Measurements from ENCODE around the gene CCDC24.
A peak's percentile ranks its signal among the peaks of the same experiment; 100 is the strongest.

Gene CCDC24

GRCh38 chr1:43968348-43968948, 23.0 kb upstream of the CCDC24 start:
- peaks cover 3% of the 10 kb centered on the region for H3F3A ChIP-seq (ENCODE audit: insufficient read depth, low read length)
- no peak overlapping the region for H3K4me3 ChIP-seq (ENCODE audit: low read length)
- H3K36me3 ChIP-seq (replicated peaks; ENCODE audit: insufficient read depth, low read length): no peaks in the 10 kb centered on the region
- H2AFZ ChIP-seq (ENCODE audit: low read length): no peak overlapping the region
- H3K27ac ChIP-seq (ENCODE audit: low read length): no peak overlapping the region
- H3K9me2 ChIP-seq (replicated peaks; ENCODE audit: insufficient read depth, low read length): no peaks in the 10 kb centered on the region
- TF ChIP-seq CTCF (IDR thresholded peaks at IDR 0.05; ENCODE audit: low read length) (no peak), EZH2 (optimal IDR thresholded peaks at IDR 0.05; ENCODE audit: low read depth, low read length) (no peak), EZH2phosphoT487 (IDR thresholded peaks at IDR 0.05; ENCODE audit: low read length) (no peak)
- peaks cover 15% of the 10 kb centered on the region for H3K4me1 ChIP-seq (ENCODE audit: low read length)
- no peaks in the 10 kb centered on the region for H3K9me3 ChIP-seq (replicated peaks; ENCODE audit: insufficient read depth, low read length)
- no peaks in the 10 kb centered on the region for H3K27me3 ChIP-seq (replicated peaks; ENCODE audit: insufficient read depth, low read length)
- H4K20me1 ChIP-seq (ENCODE audit: insufficient read depth, low read length): no peaks in the 10 kb centered on the region
- no peak overlapping the region for H3K4me2 ChIP-seq (ENCODE audit: low read depth, low read length)
- DNase-seq: peak; percentile 51
- peaks cover 20% of the 10 kb centered on the region for H3K79me2 ChIP-seq (ENCODE audit: low read length)
- H3K9ac ChIP-seq (ENCODE audit: low read length): no peak overlapping the region

GRCh38 chr1:43969416-43969745, 22.0 kb upstream of the CCDC24 start:
- H3K4me3 ChIP-seq (ENCODE audit: low read length): peak overlapping the region; percentile 38; the same call in 1 of the 2 replicates
- no peak overlapping the region for H3K9ac ChIP-seq (ENCODE audit: low read length)
- no peaks in the 10 kb centered on the region for H3K27me3 ChIP-seq (replicated peaks; ENCODE audit: insufficient read depth, low read length)
- no peak overlapping the region for H3K27ac ChIP-seq (ENCODE audit: low read length)
- peaks cover 20% of the 10 kb centered on the region for H3K4me1 ChIP-seq (ENCODE audit: low read length)
- TF ChIP-seq EZH2 (optimal IDR thresholded peaks at IDR 0.05; ENCODE audit: low read depth, low read length): no peak
- no peak for TF ChIP-seq EZH2phosphoT487 (IDR thresholded peaks at IDR 0.05; ENCODE audit: low read length)
- no peak for TF ChIP-seq CTCF (IDR thresholded peaks at IDR 0.05; ENCODE audit: low read length)
- DNase-seq: no peak
- H4K20me1 ChIP-seq (ENCODE audit: insufficient read depth, low read length): no peaks in the 10 kb centered on the region
- H2AFZ ChIP-seq (ENCODE audit: low read length): peak overlapping the region; percentile 42; the same call in 1 of the 2 replicates
- H3K9me2 ChIP-seq (replicated peaks; ENCODE audit: insufficient read depth, low read length): no peaks in the 10 kb centered on the region
- no peaks in the 10 kb centered on the region for H3K9me3 ChIP-seq (replicated peaks; ENCODE audit: insufficient read depth, low read length)
- H3K4me2 ChIP-seq (ENCODE audit: low read depth, low read length): peak overlapping the region; percentile 81
- H3F3A ChIP-seq (ENCODE audit: insufficient read depth, low read length): peaks cover 12% of the 10 kb centered on the region
- H3K79me2 ChIP-seq (ENCODE audit: low read length): peaks cover 20% of the 10 kb centered on the region
- H3K36me3 ChIP-seq (replicated peaks; ENCODE audit: insufficient read depth, low read length): no peaks in the 10 kb centered on the region

- Histone ChIP-seq H3K27me3 (replicated peaks; ENCODE audit: insufficient read depth, low read length) (no peaks in the 10 kb centered on the region), H3K4me3 (ENCODE audit: low read length) (peak within 1 kb of the TSS; percentile 99), H4K20me1 (ENCODE audit: insufficient read depth, low read length) (no peaks in the 10 kb centered on the region), H3K9ac (ENCODE audit: low read length) (peak within 1 kb of the TSS; percentile 88), H2AFZ (ENCODE audit: low read length) (peak within 1 kb of the TSS; percentile 92), H3K9me3 (replicated peaks; ENCODE audit: insufficient read depth, low read length) (no peaks in the 10 kb centered on the region), H3K4me1 (ENCODE audit: low read length) (peaks cover 20% of the 10 kb centered on the region), H3K36me3 (replicated peaks; ENCODE audit: insufficient read depth, low read length) (no peaks in the 10 kb centered on the region), H3K9me2 (replicated peaks; ENCODE audit: insufficient read depth, low read length) (no peaks in the 10 kb centered on the region), H3K4me2 (ENCODE audit: low read depth, low read length) (peak within 1 kb of the TSS; percentile 99), H3K27ac (ENCODE audit: low read length) (no peak within 1 kb of the TSS), H3F3A (ENCODE audit: insufficient read depth, low read length) (peaks cover 14% of the 10 kb centered on the region), H3K79me2 (ENCODE audit: low read length) (peaks cover 23% of the 10 kb centered on the region)
- no peak for TF ChIP-seq EZH2 (optimal IDR thresholded peaks at IDR 0.05; ENCODE audit: low read depth, low read length)
- DNase-seq: peak; percentile 98
These were observed 21.5 kb upstream of the CCDC24 start, which contains the start of gene DPH2 for GRCh38 chr1:43969746-43970466. Gene DPH2, plus strand, starts transcription at chr1:43970010. Its CDS starts 166 bp downstream, at chr1:43970176.

GRCh38 chr1:43970502-43970901, 20.9 kb upstream of the CCDC24 start:
- peak overlapping the region; percentile 99 for H3K4me3 ChIP-seq (ENCODE audit: low read length)
- no peaks in the 10 kb centered on the region for H3K9me2 ChIP-seq (replicated peaks; ENCODE audit: insufficient read depth, low read length)
- peak overlapping the region; percentile 88 for H3K9ac ChIP-seq (ENCODE audit: low read length)
- peak overlapping the region; percentile 92; the same call in 1 of the 2 replicates for H2AFZ ChIP-seq (ENCODE audit: low read length)
- H3K27me3 ChIP-seq (replicated peaks; ENCODE audit: insufficient read depth, low read length): no peaks in the 10 kb centered on the region
- DNase-seq: no peak
- no peaks in the 10 kb centered on the region for H3K9me3 ChIP-seq (replicated peaks; ENCODE audit: insufficient read depth, low read length)
- H3K4me2 ChIP-seq (ENCODE audit: low read depth, low read length): peak overlapping the region; percentile 99
- H3F3A ChIP-seq (ENCODE audit: insufficient read depth, low read length): peaks cover 14% of the 10 kb centered on the region
- H3K4me1 ChIP-seq (ENCODE audit: low read length): peaks cover 20% of the 10 kb centered on the region
- no peaks in the 10 kb centered on the region for H4K20me1 ChIP-seq (ENCODE audit: insufficient read depth, low read length)
- peaks cover 29% of the 10 kb centered on the region for H3K79me2 ChIP-seq (ENCODE audit: low read length)
- H3K36me3 ChIP-seq (replicated peaks; ENCODE audit: insufficient read depth, low read length): no peaks in the 10 kb centered on the region
- TF ChIP-seq EZH2phosphoT487 (IDR thresholded peaks at IDR 0.05; ENCODE audit: low read length) (no peak), EZH2 (optimal IDR thresholded peaks at IDR 0.05; ENCODE audit: low read depth, low read length) (no peak), CTCF (IDR thresholded peaks at IDR 0.05; ENCODE audit: low read length) (no peak)
- no peak overlapping the region for H3K27ac ChIP-seq (ENCODE audit: low read length)

All from MM.1S (cell line).